H1 (cell line): Measurements from ENCODE around the gene KRTAP2-3. TPM values are rescaled to one million over a fixed set of nuclear protein-coding genes. Genes with fewer than 3 reads are reported as not detected.
"Not testable (repeated sequence)": the region's sequence is repeated elsewhere in the genome, so short reads cannot be mapped to it uniquely, and the experiment has no call there.

Source experiments
- CTCF ChIA-PET: fragments of 300-600 bp; sonication (Branson Sonifier 250); formaldehyde crosslinking; loops from one replicate; lab custom pipeline; 2021; ENCODE audit not compliant: partially characterized antibody; lab: Charles Lee
- POLR2A ChIA-PET: fragments of 300-600 bp; sonication (Branson Sonifier 250); formaldehyde crosslinking; loops from one replicate; lab custom pipeline; 2021; ENCODE audit warnings: inconsistent platforms; ENCODE audit not compliant: partially characterized antibody; lab: Charles Lee
- DNase-seq, 2 experiments: peaks; one replicate each; pipeline versions ENCODE4 v3.0.0 to v3.0.0-alpha.2; 2010 to 2022; ENCODE audit warnings: low spot score in 2 of 2, low read depth in 1 of 2, mixed read lengths in 1 of 2
- FAIRE-seq: peaks from 2 replicates; lab custom pipeline; 2011; peaks lifted over from hg19 to GRCh38; lab: Jason Lieb, UNC
- H2AFZ ChIP-seq: 2 replicates; pipeline ENCODE4 v1.8.1; 2012; ENCODE audit warnings: low read length, inconsistent platforms
- H2AK5ac ChIP-seq: 2 replicates; pipeline ENCODE4 v1.6.1; 2013; ENCODE audit warnings: low read depth, low read length
- H2BK120ac ChIP-seq: replicated peaks from 2 replicates; pipeline ENCODE3; 2013; ENCODE audit warnings: low read depth, low read length, inconsistent platforms
- H2BK12ac ChIP-seq: 2 replicates; pipeline ENCODE4 v1.6.1; 2013; ENCODE audit warnings: low read depth, low read length
- H2BK15ac ChIP-seq: 2 replicates; pipeline ENCODE4 v1.6.1; 2013; ENCODE audit warnings: low read length
- H2BK20ac ChIP-seq: 2 replicates; pipeline ENCODE4 v1.6.1; 2013; ENCODE audit warnings: low read length
- H2BK5ac ChIP-seq: 2 replicates; pipeline ENCODE4 v1.6.1; 2013; ENCODE audit warnings: low read depth, low read length
- H3K14ac ChIP-seq: 2 replicates; pipeline ENCODE4 v1.6.1; 2013; ENCODE audit warnings: inconsistent platforms; ENCODE audit not compliant: insufficient read length
- H3K18ac ChIP-seq: 2 replicates; pipeline ENCODE4 v1.6.1; 2013; ENCODE audit warnings: low read length; ENCODE audit errors: extremely low read depth
- H3K23ac ChIP-seq: 2 replicates; pipeline ENCODE4 v1.6.1; 2013; ENCODE audit warnings: inconsistent platforms; ENCODE audit not compliant: insufficient read length
- H3K23me2 ChIP-seq: 2 replicates; pipeline ENCODE4 v1.6.1; 2013; ENCODE audit warnings: low read depth, low read length
- H3K27ac ChIP-seq: 2 replicates; pipeline ENCODE4 v1.6.1; 2011; ENCODE audit warnings: low read depth, low read length, inconsistent platforms
- H3K27me3 ChIP-seq, 4 experiments: replicated peaks in 1 of 4; 1 replicate in 1 of 4; 2 replicates in 3 of 4; pipeline versions ENCODE4 v1.6.1 to v1.8.1; 2011 to 2013; ENCODE audit warnings: low read length in 3 of 4, mild to moderate bottlenecking in 3 of 4, inconsistent platforms in 2 of 4, mixed read lengths in 2 of 4, moderate library complexity in 1 of 4; ENCODE audit not compliant: control insufficient read depth in 3 of 4, insufficient read depth in 3 of 4; ENCODE audit errors: extremely low read depth in 1 of 4
- H3K36me3 ChIP-seq, 4 experiments: 2 replicates each; pipeline versions ENCODE4 v1.6.1 to v1.8.1; 2011 to 2013; ENCODE audit warnings: mild to moderate bottlenecking in 4 of 4, low read length in 3 of 4, moderate library complexity in 2 of 4, control low read depth in 1 of 4, inconsistent platforms in 1 of 4; ENCODE audit not compliant: insufficient read depth in 4 of 4, control insufficient read depth in 2 of 4
- H3K4ac ChIP-seq: replicated peaks from 2 replicates; pipeline ENCODE3; 2013; ENCODE audit warnings: low read length, low read depth, mixed read lengths, inconsistent platforms; ENCODE audit not compliant: insufficient read length
- H3K4me1 ChIP-seq, 4 experiments: replicated peaks in 1 of 4; 1 replicate in 1 of 4; 2 replicates in 3 of 4; pipeline versions ENCODE4 v1.6.1 to v1.8.1; 2011 to 2013; ENCODE audit warnings: low read length in 3 of 4, inconsistent platforms in 2 of 4, mixed read lengths in 1 of 4; ENCODE audit not compliant: insufficient read depth in 4 of 4, control insufficient read depth in 3 of 4
- H3K4me2 ChIP-seq, 2 experiments: 2 replicates each; pipeline versions ENCODE4 v1.6.1 to v1.8.1; 2011 to 2013; ENCODE audit warnings: low read depth in 2 of 2, low read length in 2 of 2, control low read depth in 1 of 2, inconsistent platforms in 1 of 2, mild to moderate bottlenecking in 1 of 2; ENCODE audit not compliant: insufficient read depth in 1 of 2
- H3K4me3 ChIP-seq, 4 experiments: fragments of 200-600, 300-600 bp in 1 of 4; sonication (generic), shearing (Covaris generic), sonication (Bioruptor Twin) in 1 of 4; 2 replicates each; pipeline versions ENCODE4 v1.5.1 to v1.8.1; 2011 to 2016; ENCODE audit warnings: low read length in 4 of 4, low read depth in 3 of 4, control low read depth in 2 of 4, inconsistent platforms in 2 of 4, mild to moderate bottlenecking in 2 of 4, mixed read lengths in 1 of 4, moderate library complexity in 1 of 4; ENCODE audit not compliant: insufficient read depth in 2 of 4; ENCODE audit errors: extremely low read depth in 1 of 4
- H3K56ac ChIP-seq: replicated peaks from 2 replicates; pipeline ENCODE3; 2013; ENCODE audit warnings: low read depth, mild to moderate bottlenecking, mixed read lengths, low read length, inconsistent platforms; ENCODE audit not compliant: insufficient read length
- H3K79me1 ChIP-seq: 2 replicates; pipeline ENCODE4 v1.6.1; 2013; ENCODE audit warnings: low read depth, low read length, control low read depth
- H3K79me2 ChIP-seq, 2 experiments: 2 replicates each; pipeline versions ENCODE4 v1.6.1 to v1.8.1; 2012 to 2013; ENCODE audit warnings: low read length in 2 of 2, mild to moderate bottlenecking in 2 of 2, inconsistent platforms in 1 of 2; ENCODE audit not compliant: insufficient read depth in 2 of 2, control insufficient read depth in 1 of 2
- H3K9ac ChIP-seq, 4 experiments: replicated peaks in 1 of 4; 1 replicate in 1 of 4; 2 replicates in 3 of 4; pipeline versions ENCODE4 v1.6.1 to v1.8.1; 2011 to 2013; ENCODE audit warnings: low read depth in 3 of 4, low read length in 3 of 4, control low read depth in 2 of 4, mild to moderate bottlenecking in 2 of 4, moderate library complexity in 2 of 4, inconsistent platforms in 1 of 4; ENCODE audit errors: extremely low read depth in 1 of 4
- H3K9me3 ChIP-seq, 2 experiments: 2 replicates each; pipeline versions ENCODE4 v1.6.1 to v1.8.1; 2012 to 2013; ENCODE audit warnings: mild to moderate bottlenecking in 2 of 2, moderate library complexity in 2 of 2, control low read depth in 1 of 2, inconsistent platforms in 1 of 2, low read depth in 1 of 2, low read length in 1 of 2, mixed read lengths in 1 of 2; ENCODE audit not compliant: insufficient read depth in 2 of 2
- H4K20me1 ChIP-seq, 2 experiments: replicated peaks in 1 of 2; 2 replicates each; pipeline versions ENCODE3 to v1.8.1; 2011 to 2013; ENCODE audit warnings: inconsistent platforms in 2 of 2, low read length in 2 of 2, mild to moderate bottlenecking in 1 of 2; ENCODE audit not compliant: insufficient read depth in 2 of 2, control insufficient read depth in 1 of 2
- H4K5ac ChIP-seq: 2 replicates; pipeline ENCODE4 v1.6.1; 2013; ENCODE audit warnings: low read length, low read depth, mixed read lengths, inconsistent platforms; ENCODE audit not compliant: insufficient read length
- H4K8ac ChIP-seq: 2 replicates; pipeline ENCODE4 v1.8.0; 2013; ENCODE audit warnings: mild to moderate bottlenecking, moderate library complexity, low read length, inconsistent platforms; ENCODE audit not compliant: insufficient read depth; ENCODE audit errors: extremely low read depth
- H4K91ac ChIP-seq: replicated peaks from 2 replicates; pipeline ENCODE3; 2013; ENCODE audit warnings: low read length, mixed read lengths, inconsistent platforms; ENCODE audit not compliant: insufficient read length
- WGBS, 2 experiments: shearing (Covaris generic) in 1 of 2; methylation state at CpG; one replicate each; pipeline versions ENCODE4 v1.1.6 to v1.1.7; 2013 to 2015; ENCODE audit warnings: low lambda C conversion rate in 2 of 2, mixed read lengths in 2 of 2, inconsistent platforms in 1 of 2, low coverage in 1 of 2, missing lambda C conversion rate in 1 of 2; ENCODE audit not compliant: insufficient replicate concordance in 2 of 2, insufficient coverage in 1 of 2, insufficient read length in 1 of 2; ENCODE audit errors: extremely low coverage in 1 of 2, missing lambda C conversion rate in 1 of 2; 5-methylcytosine and 5-hydroxymethylcytosine counted together
- polyA plus RNA-seq, 7 experiments: library from polyadenylated mRNA; depleted of rRNA in 3 of 7; stranded (reverse) in 5 of 7; unstranded in 2 of 7; fragments of >200 nt in 5 of 7; fragments of 200-250 nt in 2 of 7; gene quantifications; 1 replicate in 5 of 7; 2 replicates in 1 of 7; 4 replicates in 1 of 7; pipeline versions ENCODE4 v1.2.1 to v1.2.3, GENCODE V29; 2011 to 2013; ENCODE audit warnings: missing spikeins in 2 of 7, mixed read lengths in 2 of 7
- total RNA-seq: library from RNA; stranded (reverse); fragmentation: NEBNext Ultra II Directional; extraction: Animal tissue kit (Norgen Biotek cat#: 25700); gene quantifications from 2 replicates; pipeline ENCODE4 v1.2.1, GENCODE V29; 2021

Gene KRTAP2-3
- total and polyA plus RNA-seq, 2 of the 8 experiments (the other 6 are each of a cell fraction or from before 2014, with no cell fraction given) = not detected

GRCh38 chr17:41108728-41109386 lies 48.9 kb upstream of the KRTAP2-3 start:
- POLR2A ChIA-PET, H2BK120ac ChIP-seq, H4K20me1 ChIP-seq, H3K4ac ChIP-seq, H3K23me2 ChIP-seq, H2BK20ac ChIP-seq, H2BK12ac ChIP-seq, H2AK5ac ChIP-seq, H3K9ac ChIP-seq, H3K79me1 ChIP-seq, H3K36me3 ChIP-seq, H3K79me2 ChIP-seq, H3K4me2 ChIP-seq, H4K8ac ChIP-seq, H3K56ac ChIP-seq, H3K23ac ChIP-seq, H4K5ac ChIP-seq, H3K18ac ChIP-seq, H2BK15ac ChIP-seq, FAIRE-seq, H3K27me3 ChIP-seq, H3K4me1 ChIP-seq, H4K91ac ChIP-seq, H3K4me3 ChIP-seq, DNase-seq, H3K14ac ChIP-seq, CTCF ChIA-PET, H2BK5ac ChIP-seq, H3K27ac ChIP-seq, H2AFZ ChIP-seq: not testable (repeated sequence)
- peaks cover 8 to 27% of the 10 kb centered on the region in 2 experiments for H3K9me3 ChIP-seq
- 0% methylated on average over 1 of the region's 1 CpG; no CpG with 5 or more reads in 1 of the 2 experiments for WGBS, 2 experiments
